H1 (cell line): ENCODE measurements around the gene ANKH. TPM values are rescaled to one million over a fixed set of nuclear protein-coding genes. Genes with fewer than 3 reads are reported as not detected.
A peak's percentile ranks its signal among the peaks of the same experiment; 100 is the strongest.

ENCODE experiments used
- CTCF ChIA-PET: fragments of 300-600 bp; sonication (Branson Sonifier 250); formaldehyde crosslinking; loops from one replicate; lab custom pipeline; 2021; ENCODE audit not compliant: partially characterized antibody; lab: Charles Lee
- POLR2A ChIA-PET: fragments of 300-600 bp; sonication (Branson Sonifier 250); formaldehyde crosslinking; loops from one replicate; lab custom pipeline; 2021; ENCODE audit warnings: inconsistent platforms; ENCODE audit not compliant: partially characterized antibody; lab: Charles Lee
- DNase-seq, 2 experiments: peaks; one replicate each; pipeline versions ENCODE4 v3.0.0 to v3.0.0-alpha.2; 2010 to 2022; ENCODE audit warnings: low spot score in 2 of 2, low read depth in 1 of 2, mixed read lengths in 1 of 2
- FAIRE-seq: peaks from 2 replicates; lab custom pipeline; 2011; peaks lifted over from hg19 to GRCh38; lab: Jason Lieb, UNC
- H2AFZ ChIP-seq: 2 replicates; pipeline ENCODE4 v1.8.1; 2012; ENCODE audit warnings: low read length, inconsistent platforms
- H2AK5ac ChIP-seq: 2 replicates; pipeline ENCODE4 v1.6.1; 2013; ENCODE audit warnings: low read depth, low read length
- H2BK120ac ChIP-seq: replicated peaks from 2 replicates; pipeline ENCODE3; 2013; ENCODE audit warnings: low read depth, low read length, inconsistent platforms
- H2BK12ac ChIP-seq: 2 replicates; pipeline ENCODE4 v1.6.1; 2013; ENCODE audit warnings: low read depth, low read length
- H2BK15ac ChIP-seq: 2 replicates; pipeline ENCODE4 v1.6.1; 2013; ENCODE audit warnings: low read length
- H2BK20ac ChIP-seq: 2 replicates; pipeline ENCODE4 v1.6.1; 2013; ENCODE audit warnings: low read length
- H2BK5ac ChIP-seq: 2 replicates; pipeline ENCODE4 v1.6.1; 2013; ENCODE audit warnings: low read depth, low read length
- H3K14ac ChIP-seq: 2 replicates; pipeline ENCODE4 v1.6.1; 2013; ENCODE audit warnings: inconsistent platforms; ENCODE audit not compliant: insufficient read length
- H3K18ac ChIP-seq: 2 replicates; pipeline ENCODE4 v1.6.1; 2013; ENCODE audit warnings: low read length; ENCODE audit errors: extremely low read depth
- H3K23ac ChIP-seq: 2 replicates; pipeline ENCODE4 v1.6.1; 2013; ENCODE audit warnings: inconsistent platforms; ENCODE audit not compliant: insufficient read length
- H3K23me2 ChIP-seq: 2 replicates; pipeline ENCODE4 v1.6.1; 2013; ENCODE audit warnings: low read depth, low read length
- H3K27ac ChIP-seq: 2 replicates; pipeline ENCODE4 v1.6.1; 2011; ENCODE audit warnings: low read depth, low read length, inconsistent platforms
- H3K27me3 ChIP-seq, 4 experiments: replicated peaks in 1 of 4; 1 replicate in 1 of 4; 2 replicates in 3 of 4; pipeline versions ENCODE4 v1.6.1 to v1.8.1; 2011 to 2013; ENCODE audit warnings: low read length in 3 of 4, mild to moderate bottlenecking in 3 of 4, inconsistent platforms in 2 of 4, mixed read lengths in 2 of 4, moderate library complexity in 1 of 4; ENCODE audit not compliant: control insufficient read depth in 3 of 4, insufficient read depth in 3 of 4; ENCODE audit errors: extremely low read depth in 1 of 4
- H3K36me3 ChIP-seq, 4 experiments: 2 replicates each; pipeline versions ENCODE4 v1.6.1 to v1.8.1; 2011 to 2013; ENCODE audit warnings: mild to moderate bottlenecking in 4 of 4, low read length in 3 of 4, moderate library complexity in 2 of 4, control low read depth in 1 of 4, inconsistent platforms in 1 of 4; ENCODE audit not compliant: insufficient read depth in 4 of 4, control insufficient read depth in 2 of 4
- H3K4ac ChIP-seq: replicated peaks from 2 replicates; pipeline ENCODE3; 2013; ENCODE audit warnings: low read length, low read depth, mixed read lengths, inconsistent platforms; ENCODE audit not compliant: insufficient read length
- H3K4me1 ChIP-seq, 4 experiments: replicated peaks in 1 of 4; 1 replicate in 1 of 4; 2 replicates in 3 of 4; pipeline versions ENCODE4 v1.6.1 to v1.8.1; 2011 to 2013; ENCODE audit warnings: low read length in 3 of 4, inconsistent platforms in 2 of 4, mixed read lengths in 1 of 4; ENCODE audit not compliant: insufficient read depth in 4 of 4, control insufficient read depth in 3 of 4
- H3K4me2 ChIP-seq, 2 experiments: 2 replicates each; pipeline versions ENCODE4 v1.6.1 to v1.8.1; 2011 to 2013; ENCODE audit warnings: low read depth in 2 of 2, low read length in 2 of 2, control low read depth in 1 of 2, inconsistent platforms in 1 of 2, mild to moderate bottlenecking in 1 of 2; ENCODE audit not compliant: insufficient read depth in 1 of 2
- H3K4me3 ChIP-seq, 4 experiments: fragments of 200-600, 300-600 bp in 1 of 4; sonication (generic), shearing (Covaris generic), sonication (Bioruptor Twin) in 1 of 4; 2 replicates each; pipeline versions ENCODE4 v1.5.1 to v1.8.1; 2011 to 2016; ENCODE audit warnings: low read length in 4 of 4, low read depth in 3 of 4, control low read depth in 2 of 4, inconsistent platforms in 2 of 4, mild to moderate bottlenecking in 2 of 4, mixed read lengths in 1 of 4, moderate library complexity in 1 of 4; ENCODE audit not compliant: insufficient read depth in 2 of 4; ENCODE audit errors: extremely low read depth in 1 of 4
- H3K56ac ChIP-seq: replicated peaks from 2 replicates; pipeline ENCODE3; 2013; ENCODE audit warnings: low read depth, mild to moderate bottlenecking, mixed read lengths, low read length, inconsistent platforms; ENCODE audit not compliant: insufficient read length
- H3K79me1 ChIP-seq: 2 replicates; pipeline ENCODE4 v1.6.1; 2013; ENCODE audit warnings: low read depth, low read length, control low read depth
- H3K79me2 ChIP-seq, 2 experiments: 2 replicates each; pipeline versions ENCODE4 v1.6.1 to v1.8.1; 2012 to 2013; ENCODE audit warnings: low read length in 2 of 2, mild to moderate bottlenecking in 2 of 2, inconsistent platforms in 1 of 2; ENCODE audit not compliant: insufficient read depth in 2 of 2, control insufficient read depth in 1 of 2
- H3K9ac ChIP-seq, 4 experiments: replicated peaks in 1 of 4; 1 replicate in 1 of 4; 2 replicates in 3 of 4; pipeline versions ENCODE4 v1.6.1 to v1.8.1; 2011 to 2013; ENCODE audit warnings: low read depth in 3 of 4, low read length in 3 of 4, control low read depth in 2 of 4, mild to moderate bottlenecking in 2 of 4, moderate library complexity in 2 of 4, inconsistent platforms in 1 of 4; ENCODE audit errors: extremely low read depth in 1 of 4
- H3K9me3 ChIP-seq, 2 experiments: 2 replicates each; pipeline versions ENCODE4 v1.6.1 to v1.8.1; 2012 to 2013; ENCODE audit warnings: mild to moderate bottlenecking in 2 of 2, moderate library complexity in 2 of 2, control low read depth in 1 of 2, inconsistent platforms in 1 of 2, low read depth in 1 of 2, low read length in 1 of 2, mixed read lengths in 1 of 2; ENCODE audit not compliant: insufficient read depth in 2 of 2
- H4K20me1 ChIP-seq, 2 experiments: replicated peaks in 1 of 2; 2 replicates each; pipeline versions ENCODE3 to v1.8.1; 2011 to 2013; ENCODE audit warnings: inconsistent platforms in 2 of 2, low read length in 2 of 2, mild to moderate bottlenecking in 1 of 2; ENCODE audit not compliant: insufficient read depth in 2 of 2, control insufficient read depth in 1 of 2
- H4K5ac ChIP-seq: 2 replicates; pipeline ENCODE4 v1.6.1; 2013; ENCODE audit warnings: low read length, low read depth, mixed read lengths, inconsistent platforms; ENCODE audit not compliant: insufficient read length
- H4K8ac ChIP-seq: 2 replicates; pipeline ENCODE4 v1.8.0; 2013; ENCODE audit warnings: mild to moderate bottlenecking, moderate library complexity, low read length, inconsistent platforms; ENCODE audit not compliant: insufficient read depth; ENCODE audit errors: extremely low read depth
- H4K91ac ChIP-seq: replicated peaks from 2 replicates; pipeline ENCODE3; 2013; ENCODE audit warnings: low read length, mixed read lengths, inconsistent platforms; ENCODE audit not compliant: insufficient read length
- ASH2L ChIP-seq: fragments of 200-600, 300-600 bp; sonication (generic); IDR thresholded peaks from one replicate; pipeline ENCODE4 v1.7.1; 2017; ENCODE audit warnings: low read length
- CEBPB ChIP-seq: IDR thresholded peaks from 2 replicates; pipeline ENCODE4 v1.6.1; 2012; ENCODE audit warnings: low read depth, low read length
- HDAC2 ChIP-seq, 2 experiments: fragments of 300-600 bp in 1 of 2; sonication (generic) in 1 of 2; IDR thresholded peaks; 2 replicates each; pipeline ENCODE4 v1.6.1; 2011 to 2012; ENCODE audit warnings: low read depth in 2 of 2, low read length in 2 of 2, mild to moderate bottlenecking in 2 of 2, moderate library complexity in 2 of 2, borderline replicate concordance in 1 of 2, inconsistent platforms in 1 of 2
- KDM1A ChIP-seq: fragments of 200-600, 300-600 bp; sonication (generic); IDR thresholded peaks from 2 replicates; pipeline ENCODE4 v1.7.1; 2016; ENCODE audit warnings: mild to moderate bottlenecking, low read length, borderline replicate concordance
- MAX ChIP-seq: IDR thresholded peaks from 2 replicates; pipeline ENCODE4 v1.6.1; 2012; ENCODE audit warnings: inconsistent platforms
- POLR2AphosphoS5 ChIP-seq: IDR thresholded peaks from 2 replicates; pipeline ENCODE4 v1.6.1; 2011; ENCODE audit warnings: low read depth, low read length
- POU5F1 ChIP-seq: IDR thresholded peaks from 2 replicates; pipeline ENCODE4 v1.6.1; 2011; ENCODE audit warnings: low read depth, mild to moderate bottlenecking, low read length, moderate library complexity
- RAD21 ChIP-seq, 2 experiments: IDR thresholded peaks in 1 of 2; conservative IDR thresholded peaks in 1 of 2; 2 replicates each; pipeline ENCODE4 v1.6.1; 2011; ENCODE audit warnings: low read depth in 2 of 2, low read length in 2 of 2, improper control_type of control experiment in 1 of 2, inconsistent platforms in 1 of 2, mild to moderate bottlenecking in 1 of 2, moderate library complexity in 1 of 2
- RBBP5 ChIP-seq: IDR thresholded peaks from 2 replicates; pipeline ENCODE4 v1.7.1; 2012; ENCODE audit warnings: low read depth, mild to moderate bottlenecking, inconsistent platforms, low read length, moderate library complexity, borderline replicate concordance
- SIRT6 ChIP-seq: IDR thresholded peaks from one replicate; pipeline ENCODE4 v1.7.1; 2012; ENCODE audit warnings: low read length, inconsistent platforms
- SRF ChIP-seq: IDR thresholded peaks from 2 replicates; pipeline ENCODE4 v1.6.1; 2011; ENCODE audit warnings: mild to moderate bottlenecking, low read depth, low read length, moderate library complexity
- TAF7 ChIP-seq: optimal IDR thresholded peaks from 2 replicates; pipeline ENCODE3; 2011; ENCODE audit warnings: low read depth, mild to moderate bottlenecking, inconsistent platforms, low read length, moderate library complexity, borderline replicate concordance
- WGBS, 2 experiments: shearing (Covaris generic) in 1 of 2; methylation state at CpG; one replicate each; pipeline versions ENCODE4 v1.1.6 to v1.1.7; 2013 to 2015; ENCODE audit warnings: low lambda C conversion rate in 2 of 2, mixed read lengths in 2 of 2, inconsistent platforms in 1 of 2, low coverage in 1 of 2, missing lambda C conversion rate in 1 of 2; ENCODE audit not compliant: insufficient replicate concordance in 2 of 2, insufficient coverage in 1 of 2, insufficient read length in 1 of 2; ENCODE audit errors: extremely low coverage in 1 of 2, missing lambda C conversion rate in 1 of 2; 5-methylcytosine and 5-hydroxymethylcytosine counted together
- polyA plus RNA-seq, 7 experiments: library from polyadenylated mRNA; depleted of rRNA in 3 of 7; stranded (reverse) in 5 of 7; unstranded in 2 of 7; fragments of >200 nt in 5 of 7; fragments of 200-250 nt in 2 of 7; gene quantifications; 1 replicate in 5 of 7; 2 replicates in 1 of 7; 4 replicates in 1 of 7; pipeline versions ENCODE4 v1.2.1 to v1.2.3, GENCODE V29; 2011 to 2013; ENCODE audit warnings: missing spikeins in 2 of 7, mixed read lengths in 2 of 7
- total RNA-seq: library from RNA; stranded (reverse); fragmentation: NEBNext Ultra II Directional; extraction: Animal tissue kit (Norgen Biotek cat#: 25700); gene quantifications from 2 replicates; pipeline ENCODE4 v1.2.1, GENCODE V29; 2021

Gene ANKH
- total and polyA plus RNA-seq, 2 of the 8 experiments (the other 6 are each of a cell fraction or from before 2014, with no cell fraction given): 5.3 to 13.0 TPM

DNA sequence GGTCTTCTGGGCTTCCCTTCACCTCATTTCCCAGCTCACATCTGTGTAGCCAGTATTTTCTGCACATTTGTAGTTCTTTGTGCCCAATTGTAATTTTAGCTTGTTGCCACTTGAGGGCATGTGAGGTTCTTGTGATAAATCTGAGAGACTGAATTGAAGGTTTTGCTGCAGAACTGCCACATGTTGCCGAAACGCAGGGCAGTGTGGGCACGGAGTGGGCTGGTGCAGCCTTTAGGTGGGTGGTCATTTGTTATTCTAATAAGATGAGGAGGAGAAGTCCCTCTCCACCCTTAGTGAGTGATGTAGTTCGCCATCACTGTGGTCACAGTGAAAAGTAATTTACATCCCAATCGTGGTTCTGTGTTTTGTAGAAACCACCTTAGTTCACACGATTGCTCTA lies 185.8 kb downstream of the ANKH start:
- no peaks in the 10 kb centered on the region for H3K4me1 ChIP-seq
- peak; percentile 57 for FAIRE-seq
- H3K9me3 ChIP-seq: no peaks in the 10 kb centered on the region
- H2BK12ac ChIP-seq: no peak overlapping the region
- no peak overlapping the region for H3K56ac ChIP-seq
- H3K27me3 ChIP-seq: no peaks in the 10 kb centered on the region
- no peak overlapping the region for H2AFZ ChIP-seq
- ChIA-PET CTCF (interaction anchor here (0.6 to 4.2 kb wide), 31 partner anchors 8 to 1072 kb away, joined by 3 to 54 read pairs (median 4); no protein-coding TSS in a partner anchor), POLR2A (interaction anchor here (1.1 kb wide), 1 partner anchor 325 kb away, joined by 4 read pairs; no protein-coding TSS in a partner anchor)
- no peak overlapping the region for H3K14ac ChIP-seq
- H3K23ac ChIP-seq: no peak overlapping the region
- WGBS, 2 experiments: 61% methylated on average over 6 of the region's 6 CpGs; no CpG with 5 or more reads in 1 of the 2 experiments
- H3K79me2 ChIP-seq: no peaks in the 10 kb centered on the region
- H4K5ac ChIP-seq: no peak overlapping the region
- H2BK20ac ChIP-seq: no peak overlapping the region
- H3K79me1 ChIP-seq: no peaks in the 10 kb centered on the region
- H3K27ac ChIP-seq: no peak overlapping the region
- H2BK120ac ChIP-seq: no peak overlapping the region
- no peak overlapping the region for H3K4me3 ChIP-seq
- no peak overlapping the region for H2AK5ac ChIP-seq
- H3K36me3 ChIP-seq: peaks cover 2 to 41% (median 16%) of the 10 kb centered on the region in 4 experiments; a peak in 6 of 8 replicates
- H3K18ac ChIP-seq: no peak overlapping the region
- H4K91ac ChIP-seq: no peak overlapping the region
- no peak overlapping the region for H2BK15ac ChIP-seq
- H4K20me1 ChIP-seq: peaks cover 2 to 4% of the 10 kb centered on the region in 2 experiments
- no peak overlapping the region for H4K8ac ChIP-seq
- no peaks in the 10 kb centered on the region for H3K23me2 ChIP-seq
- no peak overlapping the region for H2BK5ac ChIP-seq
- no peak for DNase-seq
- no peak overlapping the region for H3K4ac ChIP-seq
- no peak overlapping the region for H3K9ac ChIP-seq
- peak overlapping the region in 1 of 2 experiments; percentile 12; a peak in 1 of 4 replicates for H3K4me2 ChIP-seq
- no peak for TF ChIP-seq SRF
- no peak for TF ChIP-seq HDAC2 (IDR thresholded peaks at IDR 0.05; ENCODE audit: borderline replicate concordance in 1 of 2, low read depth in 2 of 2, low read length in 2 of 2)
- TF ChIP-seq ASH2L: no peak
- TF ChIP-seq KDM1A: no peak
- 0 out of 2 replicates have a peak, but pooled peaks have one; percentile 10 for TF ChIP-seq POU5F1
- TF ChIP-seq POLR2AphosphoS5: no peak
- no peak for TF ChIP-seq SIRT6
- TF ChIP-seq RBBP5: no peak
- no peak for TF ChIP-seq CEBPB
- TF ChIP-seq RAD21 (IDR thresholded peaks at IDR 0.05 in 1 of 2, conservative IDR thresholded peaks at IDR 0.05 in 1 of 2; ENCODE audit: low read depth in 2 of 2, low read length in 2 of 2): peak; percentile 81 to 89
- peak; percentile 58; the same call in 1 of the 2 replicates for TF ChIP-seq MAX
- no peak for TF ChIP-seq TAF7
